ENCODE data around the gene ADGRL2. TPM values are rescaled to one million over a fixed set of nuclear protein-coding genes. Genes with fewer than 3 reads are reported as not detected.

ADGRL2 gene
- total RNA-seq, 3 donors from 2014 or later, result 59.6 to 78.0 (median 74.7) TPM

- intact Hi-C loops (cut with DNase I; ENCODE audit: low total_unique reads), result no loop called here
These were observed 234.1 kb downstream of the ADGRL2 start for GRCh38 chr1:82034812-82035211.

More at GRCh38 chr1:82034812-82035211, 234.1 kb downstream of the ADGRL2 start:
- Histone ChIP-seq H3K4me3 (no peak overlapping the region), H3K4me1 (no peaks in the 10 kb centered on the region), H3K9me3 (no peaks in the 10 kb centered on the region), H3K27me3 (no peaks in the 10 kb centered on the region), H3K27ac (no peak overlapping the region), H3K36me3 (no peaks in the 10 kb centered on the region)
- TF ChIP-seq CTCF (IDR thresholded peaks at IDR 0.05) (no peak), POLR2AphosphoS5 (IDR thresholded peaks at IDR 0.05) (no peak), POLR2A (IDR thresholded peaks at IDR 0.05) (no peak)
- DNase-seq (ENCODE audit: low spot score in 2 of 2), result no peak
